Panc1 (cell line): ENCODE results near the gene PTPRE. TPM values are rescaled to one million over a fixed set of nuclear protein-coding genes. Genes with fewer than 3 reads are reported as not detected.

Experiments
- ATAC-seq: fragments of 200-7000 bp; cut with Tn5 transposase; 2 replicates; pipeline ENCODE4 v1.9.1; 2020; ENCODE audit warnings: mild to moderate bottlenecking, moderate library complexity
- BruUV-seq: library from RNA; stranded (reverse); fragments of 400-500 nt; replicated peaks from 2 replicates; lab custom pipeline; 2021; lab: Mats Ljungman, UMichigan
- CTCF ChIA-PET: fragments of 300-600 bp; sonication (Branson Sonifier 250); formaldehyde crosslinking; loops from one replicate; lab custom pipeline; 2022; ENCODE audit warnings: antibody characterized with exemption; lab: Charles Lee
- POLR2A ChIA-PET: fragments of 300-600 bp; sonication (Branson Sonifier 250); formaldehyde crosslinking; loops from one replicate; lab custom pipeline; 2022; ENCODE audit warnings: antibody characterized with exemption; lab: Charles Lee
- DNase-seq: peaks from one replicate; pipeline ENCODE4 v3.0.0-alpha.2; 2010; ENCODE audit warnings: low read depth, low spot score
- H3K27ac ChIP-seq: 2 replicates; pipeline ENCODE4 v1.5.1; 2011; ENCODE audit warnings: mild to moderate bottlenecking, low read length, inconsistent platforms
- H3K27me3 ChIP-seq: fragments of 200-500 bp; sonication (Bioruptor generic); 2 replicates; pipeline ENCODE4 v1.6.0; 2014; ENCODE audit warnings: low read length, inconsistent platforms; ENCODE audit not compliant: control insufficient read depth, insufficient read depth
- H3K36me3 ChIP-seq: fragments of 200-500 bp; sonication (Bioruptor generic); 2 replicates; pipeline ENCODE4 v1.5.1; 2014; ENCODE audit warnings: inconsistent platforms, mild to moderate bottlenecking, low read length, moderate library complexity; ENCODE audit not compliant: control insufficient read depth, insufficient read depth
- H3K4me1 ChIP-seq: 2 replicates; pipeline ENCODE4 v1.5.1; 2011; ENCODE audit warnings: inconsistent platforms, mild to moderate bottlenecking, low read length, moderate library complexity; ENCODE audit not compliant: control insufficient read depth, insufficient read depth
- H3K4me3 ChIP-seq, 2 experiments: 2 replicates each; pipeline ENCODE4 v1.5.1; 2011 to 2012; ENCODE audit warnings: low read depth in 2 of 2, low read length in 2 of 2, mild to moderate bottlenecking in 2 of 2, inconsistent platforms in 1 of 2, moderate library complexity in 1 of 2
- H3K9me3 ChIP-seq: fragments of 200-500 bp; sonication (Bioruptor generic); 2 replicates; pipeline ENCODE4 v1.5.1; 2014; ENCODE audit warnings: low read depth, mild to moderate bottlenecking, inconsistent platforms, low read length, moderate library complexity; ENCODE audit not compliant: control insufficient read depth, insufficient read depth
- POLR2AphosphoS5 ChIP-seq: IDR thresholded peaks from 2 replicates; pipeline ENCODE4 v1.6.1; 2012; ENCODE audit warnings: mild to moderate bottlenecking, low read depth, low read length, moderate library complexity
- SIN3A ChIP-seq: IDR thresholded peaks from 2 replicates; pipeline ENCODE4 v1.6.1; 2012; ENCODE audit warnings: low read depth, mild to moderate bottlenecking, low read length, moderate library complexity, borderline replicate concordance; ENCODE audit not compliant: insufficient read depth
- TCF7L2 ChIP-seq: IDR thresholded peaks from 2 replicates; pipeline ENCODE4 v1.6.1; 2011; ENCODE audit warnings: mild to moderate bottlenecking, low read depth, low read length, inconsistent platforms
- in situ Hi-C: cut with HindIII; loops from 2 replicates; pipeline ENCODE4 v1.10.0; 2016; ENCODE audit warnings: low sequenced_read_pairs, low pct_unique_long_range_greater_than_20kb
- intact Hi-C: fragments of 100-400 bp; cut with micrococcal nuclease; formaldehyde crosslinking; loops from one replicate; pipeline ENCODE4 v1.10.0; 2022; ENCODE audit not compliant: unreplicated experiment
- total RNA-seq: library from RNA; stranded (reverse); gene quantifications from one replicate; pipeline ENCODE4 v1.2.1, GENCODE V29; 2021; ENCODE audit not compliant: unreplicated experiment
- TF ChIP-seq, protein P1 (sequence below): fragments of 450-650 bp; IDR thresholded peaks from 2 replicates; pipeline ENCODE4 v1.5.1; 2017; ENCODE audit warnings: mild to moderate bottlenecking
- TF ChIP-seq, protein P2 (sequence below), 2 experiments: IDR thresholded peaks; 2 replicates each; pipeline ENCODE4 v1.6.1; 2011 to 2012; ENCODE audit warnings: low read depth in 2 of 2, control low read depth in 1 of 2, low read length in 1 of 2, mild to moderate bottlenecking in 1 of 2, moderate library complexity in 1 of 2; ENCODE audit not compliant: insufficient read depth in 1 of 2

Gene PTPRE
- total RNA-seq, 1 experiment from 2014 or later = 0.44 TPM

DNA sequence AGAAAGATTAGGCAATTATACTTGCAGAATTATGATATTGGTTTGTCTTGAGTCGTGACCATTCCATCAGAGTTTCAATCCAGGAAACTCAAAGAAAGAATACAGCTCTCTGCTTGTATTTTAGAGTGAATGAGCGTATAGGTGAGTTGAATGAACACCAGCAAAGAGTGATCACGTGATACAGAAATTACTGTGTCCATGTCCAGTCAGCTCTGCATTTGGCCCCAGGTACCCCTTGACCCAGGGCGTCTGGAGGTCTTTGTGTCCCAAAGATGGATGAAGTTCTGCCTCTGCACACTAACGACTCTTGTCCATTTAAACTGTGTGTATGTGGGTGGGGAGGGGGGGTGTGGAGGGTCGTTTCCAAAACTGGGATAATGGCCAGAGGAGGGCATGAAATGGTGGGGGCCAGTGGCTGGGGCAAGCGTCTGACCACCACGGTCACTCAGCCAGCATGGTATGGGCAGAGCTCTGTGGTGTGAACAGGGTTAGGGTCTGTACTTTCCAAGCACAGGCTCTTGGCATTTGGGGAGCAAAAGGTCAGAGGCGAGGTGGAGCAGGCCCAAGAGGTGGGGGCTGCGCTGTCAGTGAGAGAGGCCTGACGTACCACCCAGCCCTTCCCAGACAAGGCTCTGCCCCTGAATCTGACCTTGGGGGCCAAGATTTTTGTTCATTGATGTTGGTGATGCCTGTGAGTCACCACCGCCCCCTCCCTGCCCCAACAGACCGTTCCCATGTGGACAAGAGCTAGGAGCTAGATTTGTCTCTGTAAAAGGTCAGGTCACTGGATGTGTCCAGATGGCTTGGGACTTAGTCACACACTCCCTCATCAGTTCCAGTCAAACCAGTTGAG is 1.4 kb downstream of the PTPRE start:
- no peak overlapping the region for H3K27ac ChIP-seq
- TF ChIP-seq, protein P1, sequence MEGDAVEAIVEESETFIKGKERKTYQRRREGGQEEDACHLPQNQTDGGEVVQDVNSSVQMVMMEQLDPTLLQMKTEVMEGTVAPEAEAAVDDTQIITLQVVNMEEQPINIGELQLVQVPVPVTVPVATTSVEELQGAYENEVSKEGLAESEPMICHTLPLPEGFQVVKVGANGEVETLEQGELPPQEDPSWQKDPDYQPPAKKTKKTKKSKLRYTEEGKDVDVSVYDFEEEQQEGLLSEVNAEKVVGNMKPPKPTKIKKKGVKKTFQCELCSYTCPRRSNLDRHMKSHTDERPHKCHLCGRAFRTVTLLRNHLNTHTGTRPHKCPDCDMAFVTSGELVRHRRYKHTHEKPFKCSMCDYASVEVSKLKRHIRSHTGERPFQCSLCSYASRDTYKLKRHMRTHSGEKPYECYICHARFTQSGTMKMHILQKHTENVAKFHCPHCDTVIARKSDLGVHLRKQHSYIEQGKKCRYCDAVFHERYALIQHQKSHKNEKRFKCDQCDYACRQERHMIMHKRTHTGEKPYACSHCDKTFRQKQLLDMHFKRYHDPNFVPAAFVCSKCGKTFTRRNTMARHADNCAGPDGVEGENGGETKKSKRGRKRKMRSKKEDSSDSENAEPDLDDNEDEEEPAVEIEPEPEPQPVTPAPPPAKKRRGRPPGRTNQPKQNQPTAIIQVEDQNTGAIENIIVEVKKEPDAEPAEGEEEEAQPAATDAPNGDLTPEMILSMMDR = no peak
- TF ChIP-seq, protein P2, sequence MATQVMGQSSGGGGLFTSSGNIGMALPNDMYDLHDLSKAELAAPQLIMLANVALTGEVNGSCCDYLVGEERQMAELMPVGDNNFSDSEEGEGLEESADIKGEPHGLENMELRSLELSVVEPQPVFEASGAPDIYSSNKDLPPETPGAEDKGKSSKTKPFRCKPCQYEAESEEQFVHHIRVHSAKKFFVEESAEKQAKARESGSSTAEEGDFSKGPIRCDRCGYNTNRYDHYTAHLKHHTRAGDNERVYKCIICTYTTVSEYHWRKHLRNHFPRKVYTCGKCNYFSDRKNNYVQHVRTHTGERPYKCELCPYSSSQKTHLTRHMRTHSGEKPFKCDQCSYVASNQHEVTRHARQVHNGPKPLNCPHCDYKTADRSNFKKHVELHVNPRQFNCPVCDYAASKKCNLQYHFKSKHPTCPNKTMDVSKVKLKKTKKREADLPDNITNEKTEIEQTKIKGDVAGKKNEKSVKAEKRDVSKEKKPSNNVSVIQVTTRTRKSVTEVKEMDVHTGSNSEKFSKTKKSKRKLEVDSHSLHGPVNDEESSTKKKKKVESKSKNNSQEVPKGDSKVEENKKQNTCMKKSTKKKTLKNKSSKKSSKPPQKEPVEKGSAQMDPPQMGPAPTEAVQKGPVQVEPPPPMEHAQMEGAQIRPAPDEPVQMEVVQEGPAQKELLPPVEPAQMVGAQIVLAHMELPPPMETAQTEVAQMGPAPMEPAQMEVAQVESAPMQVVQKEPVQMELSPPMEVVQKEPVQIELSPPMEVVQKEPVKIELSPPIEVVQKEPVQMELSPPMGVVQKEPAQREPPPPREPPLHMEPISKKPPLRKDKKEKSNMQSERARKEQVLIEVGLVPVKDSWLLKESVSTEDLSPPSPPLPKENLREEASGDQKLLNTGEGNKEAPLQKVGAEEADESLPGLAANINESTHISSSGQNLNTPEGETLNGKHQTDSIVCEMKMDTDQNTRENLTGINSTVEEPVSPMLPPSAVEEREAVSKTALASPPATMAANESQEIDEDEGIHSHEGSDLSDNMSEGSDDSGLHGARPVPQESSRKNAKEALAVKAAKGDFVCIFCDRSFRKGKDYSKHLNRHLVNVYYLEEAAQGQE (IDR thresholded peaks at IDR 0.05; ENCODE audit: insufficient read depth in 1 of 2, low read depth in 2 of 2, low read length in 1 of 2) = no peak
- TF ChIP-seq POLR2AphosphoS5 = no peak
- TF ChIP-seq TCF7L2 = no peak
- no peak for TF ChIP-seq SIN3A
- no peak for ATAC-seq
- no peaks in the 10 kb centered on the region for H3K9me3 ChIP-seq
- intact Hi-C loops (loop anchor here (10.0 kb wide), 1 partner anchor 246 kb away; no protein-coding TSS in a partner anchor), in situ Hi-C loops (no loop called here)
- CTCF ChIA-PET = interaction anchor here (0.6 to 3.7 kb wide), 3 partner anchors 103 to 170 kb away, joined by 4 to 25 read pairs (median 5); no protein-coding TSS in a partner anchor
- no peaks in the 10 kb centered on the region; the same call in 1 of the 2 replicates for H3K36me3 ChIP-seq
- peak overlapping the region in 1 of 2 experiments; percentile 48; a peak in 1 of 4 replicates for H3K4me3 ChIP-seq
- BruUV-seq = no TSS peak
- no peak for DNase-seq
- H3K4me1 ChIP-seq = peaks cover 6% of the 10 kb centered on the region
- H3K27me3 ChIP-seq = peaks cover 9% of the 10 kb centered on the region
- POLR2A ChIA-PET = interaction anchor here (0.7 kb wide), 1 partner anchor 72 kb away, joined by 3 read pairs; no protein-coding TSS in a partner anchor

DNA sequence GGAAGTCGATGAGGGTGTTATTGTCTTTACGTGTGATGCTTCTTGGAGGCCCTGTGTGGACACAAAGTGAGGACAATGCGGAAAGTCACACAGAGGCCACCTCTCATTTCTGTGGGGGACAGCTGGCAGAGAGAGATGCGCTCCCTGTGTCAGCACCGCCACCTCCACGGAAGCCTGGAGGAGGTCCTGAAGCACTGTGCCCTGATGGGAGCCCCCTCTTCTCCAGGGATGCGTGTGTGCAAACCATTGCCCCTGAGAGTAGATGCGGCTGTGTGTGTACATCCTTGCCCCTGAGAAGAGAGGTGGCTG is 2.0 kb downstream of the PTPRE start:
- Histone ChIP-seq H3K36me3 (no peaks in the 10 kb centered on the region; the same call in 1 of the 2 replicates), H3K27ac (no peak overlapping the region), H3K4me1 (peaks cover 6% of the 10 kb centered on the region), H3K4me3 (no peak overlapping the region), H3K9me3 (no peaks in the 10 kb centered on the region), H3K27me3 (peaks cover 8% of the 10 kb centered on the region)
- no peak for ATAC-seq
- TF ChIP-seq, protein P2 (IDR thresholded peaks at IDR 0.05; ENCODE audit: insufficient read depth in 1 of 2, low read depth in 2 of 2, low read length in 1 of 2) = no peak
- no peak for TF ChIP-seq POLR2AphosphoS5
- TF ChIP-seq TCF7L2 = no peak
- TF ChIP-seq, protein P1 = no peak
- POLR2A ChIA-PET = interaction anchor here (0.7 kb wide), 1 partner anchor 73 kb away, joined by 3 read pairs; no protein-coding TSS in a partner anchor
- no TSS peak for BruUV-seq
- in situ Hi-C loops (no loop called here), intact Hi-C loops (loop anchor here (10.0 kb wide), 1 partner anchor 246 kb away; no protein-coding TSS in a partner anchor)
- CTCF ChIA-PET = no interaction called here
- no peak for DNase-seq
